ENCODE data around the gene HDAC5.
"Not testable (repeated sequence)": the region's sequence is repeated elsewhere in the genome, so short reads cannot be mapped to it uniquely, and the experiment has no call there.

Gene HDAC5

GRCh38 chr17:44110823-44111633, 12.4 kb downstream of the HDAC5 start:
- DNase-seq (ENCODE audit: low read depth): peak; percentile 25

GRCh38 chr17:44110011-44110686, 13.3 kb downstream of the HDAC5 start:
- DNase-seq (ENCODE audit: low read depth): no peak

GRCh38 chr17:44109312-44109630, 14.2 kb downstream of the HDAC5 start:
- no peak for DNase-seq (ENCODE audit: low read depth)

- no peak for DNase-seq (ENCODE audit: low read depth)
These were observed 14.8 kb downstream of the HDAC5 start for GRCh38 chr17:44108440-44109311.

GRCh38 chr17:44106801-44107200, 16.6 kb downstream of the HDAC5 start:
- no peak for DNase-seq (ENCODE audit: low read depth)

GRCh38 chr17:44105941-44106340, 17.5 kb downstream of the HDAC5 start:
- DNase-seq (ENCODE audit: low read depth): no peak

- no peak for DNase-seq (ENCODE audit: low read depth)
These were observed 18.0 kb downstream of the HDAC5 start for GRCh38 chr17:44105483-44105882.

GRCh38 chr17:44102849-44103622, 20.4 kb downstream of the HDAC5 start:
- DNase-seq (ENCODE audit: low read depth): no peak

GRCh38 chr17:44101858-44102257, 21.6 kb downstream of the HDAC5 start:
- DNase-seq (ENCODE audit: low read depth): not testable (repeated sequence)

GRCh38 chr17:44097110-44097958, 26.1 kb downstream of the HDAC5 start:
- no peak for DNase-seq (ENCODE audit: low read depth)

- DNase-seq (ENCODE audit: low read depth): no peak
These were observed 27.6 kb downstream of the HDAC5 start for GRCh38 chr17:44095647-44096496.

GRCh38 chr17:44095388-44095646, 28.1 kb downstream of the HDAC5 start:
- no peak for DNase-seq (ENCODE audit: low read depth)

- DNase-seq (ENCODE audit: low read depth): no peak
These were observed 28.6 kb downstream of the HDAC5 start for GRCh38 chr17:44094701-44095387.

GRCh38 chr17:44093231-44093900, 30.1 kb downstream of the HDAC5 start:
- DNase-seq (ENCODE audit: low read depth): no peak

GRCh38 chr17:44092051-44092450, 31.4 kb downstream of the HDAC5 start:
- no peak for DNase-seq (ENCODE audit: low read depth)

- no peak for DNase-seq (ENCODE audit: low read depth)
These were observed 32.0 kb downstream of the HDAC5 start for GRCh38 chr17:44091200-44091997.

GRCh38 chr17:44088254-44088653, 35.2 kb downstream of the HDAC5 start:
- DNase-seq (ENCODE audit: low read depth): no peak

GRCh38 chr17:44087319-44087718, 36.1 kb downstream of the HDAC5 start:
- no peak for DNase-seq (ENCODE audit: low read depth)
